Upper lobe of left lung (tissue), 4 donors: ENCODE results near the gene HMGXB4.

Experiments used
- POLR2A ChIP-seq, 4 donors: fragments of 450-650 bp; IDR thresholded peaks; one replicate each; pipeline ENCODE4 v1.5.1; 2016 to 2017; ENCODE audit warnings: antibody characterized with exemption in 4 of 4, mild to moderate bottlenecking in 2 of 4
- TF ChIP-seq, protein P1 (sequence below), 6 experiments: fragments of 450-650 bp in 4 of 6; fragments of 200-600 bp in 2 of 6; sonication (generic) in 2 of 6; IDR thresholded peaks; one replicate each; pipeline ENCODE4 v1.5.1; 2016 to 2019; ENCODE audit warnings: antibody characterized with exemption in 6 of 6

- TF ChIP-seq, protein P1, sequence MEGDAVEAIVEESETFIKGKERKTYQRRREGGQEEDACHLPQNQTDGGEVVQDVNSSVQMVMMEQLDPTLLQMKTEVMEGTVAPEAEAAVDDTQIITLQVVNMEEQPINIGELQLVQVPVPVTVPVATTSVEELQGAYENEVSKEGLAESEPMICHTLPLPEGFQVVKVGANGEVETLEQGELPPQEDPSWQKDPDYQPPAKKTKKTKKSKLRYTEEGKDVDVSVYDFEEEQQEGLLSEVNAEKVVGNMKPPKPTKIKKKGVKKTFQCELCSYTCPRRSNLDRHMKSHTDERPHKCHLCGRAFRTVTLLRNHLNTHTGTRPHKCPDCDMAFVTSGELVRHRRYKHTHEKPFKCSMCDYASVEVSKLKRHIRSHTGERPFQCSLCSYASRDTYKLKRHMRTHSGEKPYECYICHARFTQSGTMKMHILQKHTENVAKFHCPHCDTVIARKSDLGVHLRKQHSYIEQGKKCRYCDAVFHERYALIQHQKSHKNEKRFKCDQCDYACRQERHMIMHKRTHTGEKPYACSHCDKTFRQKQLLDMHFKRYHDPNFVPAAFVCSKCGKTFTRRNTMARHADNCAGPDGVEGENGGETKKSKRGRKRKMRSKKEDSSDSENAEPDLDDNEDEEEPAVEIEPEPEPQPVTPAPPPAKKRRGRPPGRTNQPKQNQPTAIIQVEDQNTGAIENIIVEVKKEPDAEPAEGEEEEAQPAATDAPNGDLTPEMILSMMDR (IDR thresholded peaks at IDR 0.05) = no peak
- TF ChIP-seq POLR2A (IDR thresholded peaks at IDR 0.05) = no peak
These were observed 86.6 kb downstream of the HMGXB4 start for GRCh38 chr22:35343664-35344550.
